GM12878 (cell line): ENCODE data around the gene FAM20B. TPM values are rescaled to one million over a fixed set of nuclear protein-coding genes. Genes with fewer than 3 reads are reported as not detected.

ENCODE experiments used
- ATAC-seq: fragments of 200-7000 bp; cut with Tn5 transposase; 3 replicates; pipeline ENCODE4 v1.9.1; 2020; ENCODE audit warnings: mild to moderate bottlenecking, moderate library complexity
- BruUV-seq: library from RNA; stranded (reverse); fragments of 400-500 nt; replicated peaks from 2 replicates; lab custom pipeline; 2021; lab: Mats Ljungman, UMichigan
- CTCF ChIA-PET: fragments of 300-600 bp; sonication (Branson Sonifier 250); formaldehyde crosslinking; extraction: SDS; loops from one replicate; lab custom pipeline; 2021; ENCODE audit warnings: inconsistent platforms; lab: Yijun Ruan, JAX
- POLR2A ChIA-PET: fragments of 350-600 bp; formaldehyde crosslinking; extraction: SDS; loops from one replicate; lab custom pipeline; 2021; ENCODE audit warnings: inconsistent platforms; lab: Charles Lee
- RAD21 ChIA-PET: fragments of 300-600 bp; sonication (Branson Sonifier 250); formaldehyde crosslinking; loops from one replicate; lab custom pipeline; 2023; ENCODE audit warnings: antibody characterized with exemption; ENCODE audit not compliant: unreplicated experiment; lab: Charles Lee
- SMC1A ChIA-PET: fragments of 300-600 bp; sonication (Branson Sonifier 250); formaldehyde crosslinking; loops from one replicate; lab custom pipeline; 2023; ENCODE audit not compliant: unreplicated experiment, uncharacterized antibody; lab: Charles Lee
- DNase-seq: peaks from one replicate; pipeline ENCODE4 v3.0.0-alpha.2; 2011; ENCODE audit warnings: low read depth, low spot score
- FAIRE-seq: peaks from 3 replicates; lab custom pipeline; 2011; peaks lifted over from hg19 to GRCh38; lab: Jason Lieb, UNC
- H2AFZ ChIP-seq: 2 replicates; pipeline ENCODE4 v1.6.0; 2011; ENCODE audit warnings: low read depth, low read length, control low read depth; ENCODE audit not compliant: control insufficient read depth
- H3K27ac ChIP-seq: 2 replicates; pipeline ENCODE4 v1.5.1; 2011; ENCODE audit warnings: control low read depth; ENCODE audit not compliant: control insufficient read depth, insufficient read depth
- H3K27me3 ChIP-seq, 2 experiments: replicated peaks in 1 of 2; 2 replicates each; pipeline versions ENCODE4 v1.6.0 to v1.6.1; 2011; ENCODE audit warnings: low read length in 1 of 2; ENCODE audit not compliant: control insufficient read depth in 2 of 2, insufficient read depth in 2 of 2
- H3K36me3 ChIP-seq, 2 experiments: 2 replicates each; pipeline ENCODE4 v1.5.1; 2011; ENCODE audit warnings: low read length in 1 of 2; ENCODE audit not compliant: control insufficient read depth in 2 of 2, insufficient read depth in 2 of 2
- H3K4me1 ChIP-seq: 2 replicates; pipeline ENCODE4 v1.6.1; 2011; ENCODE audit warnings: mild to moderate bottlenecking, low read length, moderate library complexity, mixed read lengths; ENCODE audit not compliant: control insufficient read depth, insufficient read depth
- H3K4me2 ChIP-seq: 2 replicates; pipeline ENCODE4 v1.6.0; 2011; ENCODE audit warnings: control low read depth; ENCODE audit not compliant: control insufficient read depth, insufficient read depth
- H3K4me3 ChIP-seq: fragments of 200-600 bp; sonication (generic); 2 replicates; pipeline ENCODE4 v1.5.1; 2016
- H3K79me2 ChIP-seq: 2 replicates; pipeline ENCODE4 v1.6.0; 2011; ENCODE audit warnings: low read length; ENCODE audit not compliant: control insufficient read depth, insufficient read depth
- H3K9ac ChIP-seq: 2 replicates; pipeline ENCODE4 v1.8.0; 2011; ENCODE audit warnings: low read length, control low read depth, mixed read lengths; ENCODE audit not compliant: control insufficient read depth, insufficient read depth
- H3K9me3 ChIP-seq: replicated peaks from 3 replicates; pipeline ENCODE4 v1.5.1; 2011; ENCODE audit warnings: mild to moderate bottlenecking, low read length; ENCODE audit not compliant: control insufficient read depth, insufficient read depth
- H4K20me1 ChIP-seq: 2 replicates; pipeline ENCODE4 v1.6.0; 2011; ENCODE audit not compliant: control insufficient read depth, insufficient read depth
- ASH2L ChIP-seq: fragments of 300-600, 200-600 bp; sonication (generic); IDR thresholded peaks from 2 replicates; pipeline ENCODE4 v1.6.1; 2017; ENCODE audit warnings: low read depth, mild to moderate bottlenecking, borderline replicate concordance
- BCLAF1 ChIP-seq: fragments of 450-650 bp; IDR thresholded peaks from 2 replicates; pipeline ENCODE4 v1.6.1; 2017; ENCODE audit warnings: antibody characterized with exemption, mild to moderate bottlenecking, moderate library complexity
- BRCA1 ChIP-seq: IDR thresholded peaks from 2 replicates; pipeline ENCODE4 v1.6.1; 2011; ENCODE audit warnings: low read depth, low read length, improper control_type of control experiment
- CHD4 ChIP-seq: fragments of 200-600 bp; sonication (generic); IDR thresholded peaks from 2 replicates; pipeline ENCODE4 v1.6.1; 2016; ENCODE audit warnings: mild to moderate bottlenecking
- CREB1 ChIP-seq: IDR thresholded peaks from 2 replicates; pipeline ENCODE4 v1.6.1; 2012; ENCODE audit warnings: low read depth, mild to moderate bottlenecking, inconsistent platforms
- CREM ChIP-seq: IDR thresholded peaks from 2 replicates; pipeline ENCODE4 v1.6.1; 2014; ENCODE audit warnings: antibody characterized with exemption, low read depth
- EP300 ChIP-seq, 2 experiments: fragments of 150-350 bp in 1 of 2; IDR thresholded peaks; 2 replicates each; pipeline ENCODE4 v1.6.1; 2011 to 2012; ENCODE audit warnings: low read depth in 2 of 2, low read length in 2 of 2, borderline replicate concordance in 1 of 2, improper control_type of control experiment in 1 of 2, inconsistent platforms in 1 of 2; ENCODE audit not compliant: control insufficient read depth in 1 of 2
- MXI1 ChIP-seq: fragments of 150-350 bp; IDR thresholded peaks from 2 replicates; pipeline ENCODE4 v1.6.1; 2011; ENCODE audit warnings: low read depth, mild to moderate bottlenecking, inconsistent platforms, low read length, improper control_type of control experiment
- NFIC ChIP-seq: IDR thresholded peaks from 2 replicates; pipeline ENCODE4 v1.6.1; 2012; ENCODE audit warnings: low read depth, mild to moderate bottlenecking, inconsistent platforms, low read length, moderate library complexity
- PKNOX1 ChIP-seq: fragments of 450-650 bp; IDR thresholded peaks from 2 replicates; pipeline ENCODE4 v1.6.1; 2016; ENCODE audit warnings: mild to moderate bottlenecking
- RBBP5 ChIP-seq: fragments of 200-600 bp; sonication (generic); conservative IDR thresholded peaks from 2 replicates; pipeline ENCODE4 v1.6.1; 2016
- RELB ChIP-seq: fragments of 450-650 bp; IDR thresholded peaks from 2 replicates; pipeline ENCODE4 v1.6.1; 2017; ENCODE audit warnings: low read depth, mild to moderate bottlenecking, moderate library complexity
- SMAD1 ChIP-seq: fragments of 450-650 bp; IDR thresholded peaks from 2 replicates; pipeline ENCODE4 v1.6.1; 2018; ENCODE audit warnings: mild to moderate bottlenecking, low read depth; ENCODE audit not compliant: partially characterized antibody
- SMAD5 ChIP-seq: IDR thresholded peaks from 2 replicates; pipeline ENCODE4 v1.6.1; 2016; ENCODE audit warnings: antibody characterized with exemption, low read depth
- SREBF2 ChIP-seq: IDR thresholded peaks from 2 replicates; pipeline ENCODE4 v1.6.1; 2012; ENCODE audit warnings: mild to moderate bottlenecking, low read length
- SUPT20H ChIP-seq: IDR thresholded peaks from 2 replicates; pipeline ENCODE4 v1.6.1; 2011; ENCODE audit warnings: low read depth, mild to moderate bottlenecking, low read length, moderate library complexity, borderline replicate concordance; ENCODE audit not compliant: control insufficient read depth
- ZBTB33 ChIP-seq: fragments of 450-650 bp; IDR thresholded peaks from 2 replicates; pipeline ENCODE4 v1.6.1; 2017; ENCODE audit warnings: mild to moderate bottlenecking
- WGBS: methylation state at CpG from one replicate; pipeline ENCODE4 v1.1.6; 2016; ENCODE audit warnings: low lambda C conversion rate; ENCODE audit not compliant: insufficient replicate concordance, insufficient coverage; ENCODE audit errors: missing lambda C conversion rate; 5-methylcytosine and 5-hydroxymethylcytosine counted together
- in situ Hi-C: fragments of 300-500 bp; cut with MboI; formaldehyde crosslinking; loops from 9 replicates; pipeline ENCODE4 v1.14.3; 2018; ENCODE audit warnings: mixed read lengths
- intact Hi-C: fragments of 100-400 bp; cut with micrococcal nuclease; formaldehyde crosslinking; loops from one replicate; pipeline ENCODE4 v1.14.2; 2022; ENCODE audit not compliant: unreplicated experiment
- polyA plus RNA-seq, 11 experiments: library from polyadenylated mRNA; depleted of rRNA in 4 of 11; unstranded in 6 of 11; stranded (reverse) in 5 of 11; fragments of >200 nt; fragmentation: Nextera tagmentation in 4 of 11; fragmentation: Illumina TruSeq in 1 of 11; extraction: Ambion mirVana in 4 of 11; extraction: Trizol in 1 of 11; gene quantifications; 1 replicate in 1 of 11; 2 replicates in 10 of 11; pipeline versions ENCODE4 v1.2.1 to v1.2.3, GENCODE V29; 2011 to 2016; ENCODE audit warnings: inconsistent platforms in 2 of 11, missing spikeins in 2 of 11, low read depth in 1 of 11
- total RNA-seq, 4 experiments: library from RNA; depleted of rRNA in 3 of 4; stranded (reverse); fragments of >200 nt in 3 of 4; fragmentation: Illumina TruSeq in 1 of 4; extraction: Trizol in 1 of 4; gene quantifications; 2 replicates each; pipeline versions ENCODE4 v1.2.1 to v1.2.3, GENCODE V29; 2013 to 2021

Gene FAM20B
- total and polyA plus RNA-seq, 10 of the 15 experiments (the other 5 are each of a cell fraction or from before 2014, with no cell fraction given) = 2.4 to 25.6 (median 12.8) TPM

GRCh38 chr1:179124873-179125272, 99.2 kb downstream of the FAM20B start:
- no peak for ATAC-seq
- no TSS peak for BruUV-seq
- FAIRE-seq = no peak

More at GRCh38 chr1:179124873-179125272, 99.2 kb downstream of the FAM20B start:
- SMC1A ChIA-PET = interaction anchor here (0.6 to 2.6 kb wide), 4 partner anchors 42 to 391 kb away, joined by 3 to 9 read pairs (median 4); partner anchors contain the start of genes SOAT1 and TOR3A
- Histone ChIP-seq H3K4me2 (no peak overlapping the region), H3K4me3 (no peak overlapping the region), H3K4me1 (peaks cover 2% of the 10 kb centered on the region), H2AFZ (no peak overlapping the region), H3K36me3 (peaks cover 0 to 2% of the 10 kb centered on the region in 2 experiments; a peak in 2 of 4 replicates), H4K20me1 (no peaks in the 10 kb centered on the region), H3K9ac (no peak overlapping the region), H3K27ac (no peak overlapping the region), H3K9me3 (no peaks in the 10 kb centered on the region), H3K27me3 (no peaks in the 10 kb centered on the region), H3K79me2 (no peaks in the 10 kb centered on the region)
- WGBS = 96% methylated on average over 1 of the region's 1 CpG
- CTCF ChIA-PET = interaction anchor here (2.0 kb wide), 1 partner anchor 69 kb away, joined by 9 read pairs; no protein-coding TSS in a partner anchor
- no peak for DNase-seq
- TF ChIP-seq CREM (no peak), BRCA1 (no peak), ASH2L (no peak), RBBP5 (no peak), BCLAF1 (no peak), SUPT20H (no peak), EP300 (IDR thresholded peaks at IDR 0.05; ENCODE audit: borderline replicate concordance in 1 of 2, control insufficient read depth in 1 of 2, low read depth in 2 of 2, low read length in 2 of 2) (no peak), CHD4 (no peak), CREB1 (no peak), SREBF2 (no peak), NFIC (no peak), PKNOX1 (no peak), ZBTB33 (no peak), RELB (no peak), SMAD5 (no peak), MXI1 (no peak), SMAD1 (no peak)
- intact Hi-C loops = no loop called here
- RAD21 ChIA-PET = no interaction called here
- in situ Hi-C loops = loop anchor here (5.0 kb wide), 1 partner anchor 242 kb away; the partner anchor contains the start of gene AXDND1
- POLR2A ChIA-PET = no interaction called here
